Progenitor cell of endocrine pancreas (in vitro differentiated cells): ENCODE measurements around the gene C8A. TPM values are rescaled to one million over a fixed set of nuclear protein-coding genes. Genes with fewer than 3 reads are reported as not detected.

Source experiments
- DNase-seq: peaks from one replicate; pipeline ENCODE4 v3.0.0; 2021; ENCODE audit warnings: low spot score; ENCODE audit not compliant: unreplicated experiment
- H3K27ac Mint-ChIP-seq: 2 replicates; pipeline ENCODE4 v1.8.0; 2021; ENCODE audit warnings: mild to moderate bottlenecking, moderate library complexity, mixed read lengths
- H3K27me3 Mint-ChIP-seq: 2 replicates; pipeline ENCODE4 v1.8.0; 2021; ENCODE audit warnings: mixed read lengths
- H3K36me3 Mint-ChIP-seq: 2 replicates; pipeline ENCODE4 v1.8.0; 2022; ENCODE audit warnings: mixed read lengths; ENCODE audit not compliant: insufficient read depth
- H3K4me1 Mint-ChIP-seq: 2 replicates; pipeline ENCODE4 v1.8.0; 2021; ENCODE audit warnings: low read depth, mixed read lengths
- H3K4me3 Mint-ChIP-seq: 2 replicates; pipeline ENCODE4 v1.8.0; 2021; ENCODE audit warnings: low read depth, mild to moderate bottlenecking, moderate library complexity, mixed read lengths
- H3K9me3 Mint-ChIP-seq: 2 replicates; pipeline ENCODE4 v1.8.0; 2021; ENCODE audit warnings: low read depth, mixed read lengths
- total RNA-seq: library from RNA; stranded (reverse); gene quantifications from 2 replicates; pipeline ENCODE4 v1.2.1, GENCODE V29; 2021
- TF ChIP-seq, protein P1 (sequence below): fragments of 200-600 bp; sonication (generic); IDR thresholded peaks from one replicate; pipeline ENCODE4 v1.5.0; 2021; ENCODE audit warnings: antibody characterized with exemption, mild to moderate bottlenecking; ENCODE audit not compliant: unreplicated experiment

The C8A gene
- total RNA-seq, 1 donor from 2014 or later: 0.77 TPM

DNA sequence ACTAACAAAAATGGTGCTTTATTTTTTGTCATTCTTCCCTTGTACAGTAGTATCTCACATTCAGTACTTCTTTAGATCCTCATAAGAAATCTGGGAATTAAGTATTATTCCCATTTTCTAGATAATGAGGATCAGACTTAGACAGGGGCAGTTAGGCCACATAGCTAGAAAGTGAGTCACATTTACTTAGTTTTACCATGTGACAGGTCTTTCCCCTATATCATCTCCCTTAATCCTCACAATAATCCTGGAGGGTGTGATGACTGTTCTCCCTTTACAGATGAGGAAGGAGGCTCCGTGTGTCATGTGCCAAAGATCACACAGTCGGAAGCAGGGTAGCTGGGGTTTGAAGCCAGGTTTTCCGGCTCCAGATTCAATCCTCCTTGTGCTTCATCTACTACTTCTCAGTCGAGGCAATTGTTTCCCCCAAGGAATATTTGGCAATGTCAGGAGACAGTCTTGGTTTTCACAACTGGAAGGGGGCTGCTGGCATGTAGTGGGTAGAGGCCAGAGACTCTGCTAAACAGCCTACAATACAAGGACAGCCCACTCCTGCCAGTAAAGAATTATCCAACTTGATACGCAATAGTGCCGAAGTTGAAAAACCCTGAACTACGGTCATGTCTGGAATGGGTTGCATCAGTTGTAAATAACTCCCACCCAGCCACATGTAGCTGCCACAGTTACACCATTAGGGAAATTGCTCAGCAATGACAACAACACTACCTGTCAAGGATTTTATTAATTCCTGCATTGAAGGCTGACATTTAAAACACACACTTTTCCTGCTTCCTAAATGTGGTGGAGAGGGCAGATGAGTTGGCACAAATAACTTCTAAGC is 56.7 kb downstream of the C8A start:
- Mint-ChIP-seq H3K27me3 (peaks cover 16% of the 10 kb centered on the region), H3K4me1 (peaks cover 7% of the 10 kb centered on the region), H3K9me3 (no peaks in the 10 kb centered on the region), H3K27ac (no peak overlapping the region), H3K4me3 (no peak overlapping the region), H3K36me3 (no peaks in the 10 kb centered on the region)
- DNase-seq: no peak
- TF ChIP-seq, protein P1, sequence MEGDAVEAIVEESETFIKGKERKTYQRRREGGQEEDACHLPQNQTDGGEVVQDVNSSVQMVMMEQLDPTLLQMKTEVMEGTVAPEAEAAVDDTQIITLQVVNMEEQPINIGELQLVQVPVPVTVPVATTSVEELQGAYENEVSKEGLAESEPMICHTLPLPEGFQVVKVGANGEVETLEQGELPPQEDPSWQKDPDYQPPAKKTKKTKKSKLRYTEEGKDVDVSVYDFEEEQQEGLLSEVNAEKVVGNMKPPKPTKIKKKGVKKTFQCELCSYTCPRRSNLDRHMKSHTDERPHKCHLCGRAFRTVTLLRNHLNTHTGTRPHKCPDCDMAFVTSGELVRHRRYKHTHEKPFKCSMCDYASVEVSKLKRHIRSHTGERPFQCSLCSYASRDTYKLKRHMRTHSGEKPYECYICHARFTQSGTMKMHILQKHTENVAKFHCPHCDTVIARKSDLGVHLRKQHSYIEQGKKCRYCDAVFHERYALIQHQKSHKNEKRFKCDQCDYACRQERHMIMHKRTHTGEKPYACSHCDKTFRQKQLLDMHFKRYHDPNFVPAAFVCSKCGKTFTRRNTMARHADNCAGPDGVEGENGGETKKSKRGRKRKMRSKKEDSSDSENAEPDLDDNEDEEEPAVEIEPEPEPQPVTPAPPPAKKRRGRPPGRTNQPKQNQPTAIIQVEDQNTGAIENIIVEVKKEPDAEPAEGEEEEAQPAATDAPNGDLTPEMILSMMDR: no peak

DNA sequence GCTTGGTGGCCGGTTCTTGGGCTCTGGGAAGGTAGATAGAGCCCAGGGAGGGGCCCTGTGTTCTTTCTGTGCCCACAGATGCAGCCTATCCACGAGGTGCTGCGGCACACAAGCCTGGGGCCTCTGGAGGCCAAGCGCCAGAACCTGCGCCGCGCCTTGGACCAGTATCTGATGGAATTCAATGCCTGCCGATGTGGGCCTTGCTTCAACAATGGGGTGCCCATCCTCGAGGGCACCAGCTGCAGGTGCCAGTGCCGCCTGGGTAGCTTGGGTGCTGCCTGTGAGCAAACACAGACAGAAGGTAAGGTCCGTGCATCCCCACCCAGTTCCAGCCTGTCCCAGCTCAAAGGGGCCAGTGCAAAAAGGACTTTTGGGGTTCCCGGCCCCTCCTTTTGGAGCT is 57.7 kb downstream of the C8A start:
- H3K36me3 Mint-ChIP-seq: no peaks in the 10 kb centered on the region
- no peaks in the 10 kb centered on the region for H3K9me3 Mint-ChIP-seq
- no peak overlapping the region for H3K27ac Mint-ChIP-seq
- no peak overlapping the region for H3K4me3 Mint-ChIP-seq
- DNase-seq: no peak
- TF ChIP-seq, protein P1: no peak
- H3K27me3 Mint-ChIP-seq: peaks cover 16% of the 10 kb centered on the region
- H3K4me1 Mint-ChIP-seq: peaks cover 7% of the 10 kb centered on the region

DNA sequence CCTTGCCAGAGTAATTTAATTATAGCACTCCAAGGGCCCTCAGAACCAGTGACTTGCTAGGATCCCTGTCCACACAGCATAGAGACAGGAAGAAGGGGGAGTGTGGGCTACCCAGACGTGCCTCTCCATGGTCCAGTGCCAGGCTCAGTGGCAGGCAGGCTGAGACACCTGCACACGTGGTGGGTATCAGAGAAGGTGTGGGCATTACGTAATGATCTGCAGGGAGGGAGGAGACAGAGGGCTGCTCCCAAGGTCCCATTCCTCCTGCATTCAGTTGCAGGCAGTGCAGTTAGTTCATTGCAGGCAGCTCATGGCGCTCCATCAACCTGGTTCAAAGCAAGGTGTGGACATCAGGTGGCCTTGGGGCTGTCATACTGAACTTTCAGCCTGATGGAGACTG is 61.4 kb downstream of the C8A start:
- H3K27ac Mint-ChIP-seq: no peak overlapping the region
- peaks cover 10% of the 10 kb centered on the region for H3K4me1 Mint-ChIP-seq
- no peak for DNase-seq
- peaks cover 18% of the 10 kb centered on the region for H3K27me3 Mint-ChIP-seq
- no peak overlapping the region for H3K4me3 Mint-ChIP-seq
- no peaks in the 10 kb centered on the region for H3K36me3 Mint-ChIP-seq
- TF ChIP-seq, protein P1: no peak
- H3K9me3 Mint-ChIP-seq: no peaks in the 10 kb centered on the region

DNA sequence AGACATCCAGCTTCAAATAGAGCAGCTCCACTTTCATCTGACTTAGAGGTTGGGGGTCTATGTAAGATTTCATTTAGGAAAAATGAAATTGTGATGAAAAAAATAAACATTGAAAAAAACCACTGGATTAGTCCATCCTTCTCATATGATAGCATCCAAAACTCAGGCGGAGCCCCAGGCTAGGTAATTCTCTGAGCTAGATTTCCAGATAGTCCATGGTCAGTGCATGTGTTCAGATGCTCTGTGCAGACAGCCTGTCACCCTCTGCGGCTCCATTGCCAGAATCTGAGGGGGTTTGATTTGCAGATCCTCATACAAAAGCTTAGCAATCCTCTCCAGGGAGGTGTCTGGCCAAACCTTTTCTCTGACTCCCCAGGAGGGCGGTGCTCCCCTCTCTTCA is 62.0 kb downstream of the C8A start:
- no peak for DNase-seq
- H3K9me3 Mint-ChIP-seq: no peaks in the 10 kb centered on the region
- H3K27ac Mint-ChIP-seq: no peak overlapping the region
- H3K27me3 Mint-ChIP-seq: peaks cover 24% of the 10 kb centered on the region
- no peaks in the 10 kb centered on the region for H3K36me3 Mint-ChIP-seq
- TF ChIP-seq, protein P1: no peak
- no peak overlapping the region for H3K4me3 Mint-ChIP-seq
- peaks cover 12% of the 10 kb centered on the region for H3K4me1 Mint-ChIP-seq

DNA sequence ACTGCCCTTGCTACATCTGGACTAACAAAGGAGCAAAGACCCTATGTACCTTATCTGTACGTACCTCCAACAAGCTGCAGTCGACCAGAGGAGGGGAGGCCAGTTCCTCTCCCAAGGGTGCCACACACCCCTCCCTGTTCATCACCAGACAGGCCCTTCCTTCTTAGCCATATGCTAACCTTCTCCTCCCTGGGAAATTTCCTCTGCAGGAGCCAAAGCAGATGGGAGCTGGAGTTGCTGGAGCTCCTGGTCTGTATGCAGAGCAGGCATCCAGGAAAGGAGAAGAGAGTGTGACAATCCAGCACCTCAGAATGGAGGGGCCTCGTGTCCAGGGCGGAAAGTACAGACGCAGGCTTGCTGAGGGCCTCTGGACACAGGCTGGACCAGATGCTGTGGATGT is 62.8 kb downstream of the C8A start:
- TF ChIP-seq, protein P1: no peak
- H3K4me1 Mint-ChIP-seq: peaks cover 12% of the 10 kb centered on the region
- peaks cover 27% of the 10 kb centered on the region for H3K27me3 Mint-ChIP-seq
- no peak for DNase-seq
- H3K27ac Mint-ChIP-seq: no peak overlapping the region
- H3K36me3 Mint-ChIP-seq: no peaks in the 10 kb centered on the region
- no peak overlapping the region for H3K4me3 Mint-ChIP-seq
- H3K9me3 Mint-ChIP-seq: no peaks in the 10 kb centered on the region
